HCT116 (cell line): ENCODE data around the gene FLT4. TPM values are rescaled to one million over a fixed set of nuclear protein-coding genes. Genes with fewer than 3 reads are reported as not detected.

Experiments
- ATAC-seq: fragments of 200-7000 bp; cut with Tn5 transposase; 2 replicates; pipeline ENCODE4 v1.9.1; 2020; ENCODE audit warnings: mild to moderate bottlenecking, moderate library complexity
- BruUV-seq: library from RNA; stranded (reverse); fragments of 400-500 nt; replicated peaks from 2 replicates; lab custom pipeline; 2021; lab: Mats Ljungman, UMichigan
- CTCF ChIA-PET: fragments of 300-600 bp; sonication (Branson Sonifier 250); formaldehyde crosslinking; loops from one replicate; lab custom pipeline; 2021; ENCODE audit warnings: antibody characterized with exemption; lab: Charles Lee
- POLR2A ChIA-PET: fragments of 300-600, 350-600 bp; sonication (Branson Sonifier 250); formaldehyde crosslinking; loops from one replicate; lab custom pipeline; 2021; ENCODE audit warnings: antibody characterized with exemption; lab: Charles Lee
- RAD21 ChIA-PET, 2 experiments: fragments of 300-600 bp; sonication (Branson Sonifier 250); formaldehyde crosslinking; loops; one replicate each; lab custom pipeline; 2023; ENCODE audit warnings: low total read pairs in 2 of 2; ENCODE audit not compliant: uncharacterized antibody in 2 of 2, unreplicated experiment in 2 of 2, low non-redundant PET in 1 of 2; lab: Charles Lee
- DNase-seq: peaks from one replicate; pipeline ENCODE4 v3.0.0-alpha.2; 2010; ENCODE audit warnings: low read depth, low spot score
- H2AFZ ChIP-seq: fragments of 200-600 bp; shearing (Covaris generic), sonication (generic); 2 replicates; pipeline ENCODE4 v1.6.1; 2017; ENCODE audit warnings: low read depth, mixed run types, mixed read lengths, antibody characterized with exemption, low read length; ENCODE audit not compliant: poor library complexity, severe bottlenecking
- H3K27ac ChIP-seq: 2 replicates; pipeline ENCODE4 v1.5.1; 2012; ENCODE audit warnings: low read depth, low read length
- H3K27me3 ChIP-seq: fragments of 200-600 bp; sonication (generic); 2 replicates; pipeline ENCODE4 v1.6.1; 2016; ENCODE audit warnings: mixed run types, low read length, mixed read lengths; ENCODE audit not compliant: insufficient read depth
- H3K36me3 ChIP-seq, 2 experiments: fragments of 200-500 bp in 1 of 2; fragments of 200-600 bp in 1 of 2; sonication (Bioruptor generic) in 1 of 2; sonication (generic) in 1 of 2; 2 replicates each; pipeline versions ENCODE4 v1.5.1 to v1.6.1; 2014 to 2016; ENCODE audit warnings: low read length in 2 of 2, inconsistent platforms in 1 of 2, mixed read lengths in 1 of 2, mixed run types in 1 of 2; ENCODE audit not compliant: insufficient read depth in 2 of 2, control insufficient read depth in 1 of 2
- H3K4me1 ChIP-seq, 2 experiments: fragments of 200-600 bp in 1 of 2; sonication (generic) in 1 of 2; 2 replicates each; pipeline versions ENCODE4 v1.5.1 to v1.6.1; 2012 to 2017; ENCODE audit warnings: low read length in 2 of 2, inconsistent platforms in 1 of 2, mild to moderate bottlenecking in 1 of 2, mixed read lengths in 1 of 2, mixed run types in 1 of 2, moderate library complexity in 1 of 2; ENCODE audit not compliant: insufficient read depth in 2 of 2, control insufficient read depth in 1 of 2
- H3K4me2 ChIP-seq: fragments of 200-600 bp; sonication (generic); 2 replicates; pipeline ENCODE4 v1.6.1; 2017; ENCODE audit warnings: mixed run types, low read length, mixed read lengths
- H3K4me3 ChIP-seq, 2 experiments: fragments of 200-600 bp in 1 of 2; sonication (generic) in 1 of 2; replicated peaks in 1 of 2; 2 replicates each; pipeline ENCODE4 v1.5.1; 2011 to 2016; ENCODE audit warnings: low read length in 2 of 2, control low read depth in 1 of 2, low read depth in 1 of 2, mild to moderate bottlenecking in 1 of 2, mixed read lengths in 1 of 2, mixed run types in 1 of 2
- H3K79me2 ChIP-seq: fragments of 200-600 bp; sonication (generic); 2 replicates; pipeline ENCODE4 v1.6.1; 2017; ENCODE audit warnings: mild to moderate bottlenecking, mixed run types, low read length, moderate library complexity, mixed read lengths; ENCODE audit not compliant: insufficient read depth
- H3K9ac ChIP-seq: fragments of 200-600 bp; sonication (generic); 2 replicates; pipeline ENCODE4 v1.6.1; 2016; ENCODE audit warnings: low read length, mixed read lengths
- H3K9me2 ChIP-seq: fragments of 200-600 bp; sonication (generic), shearing (Covaris generic); 2 replicates; pipeline ENCODE4 v1.6.1; 2017; ENCODE audit warnings: mixed run types, mild to moderate bottlenecking, moderate library complexity; ENCODE audit not compliant: insufficient read depth
- H3K9me3 ChIP-seq, 2 experiments: fragments of 200-500 bp in 1 of 2; fragments of 200-600 bp in 1 of 2; sonication (Bioruptor generic) in 1 of 2; sonication (generic) in 1 of 2; 2 replicates each; pipeline ENCODE4 v1.6.1; 2014 to 2017; ENCODE audit warnings: low read length in 2 of 2, mixed read lengths in 2 of 2, inconsistent platforms in 1 of 2, low read depth in 1 of 2, mild to moderate bottlenecking in 1 of 2, mixed run types in 1 of 2, moderate library complexity in 1 of 2; ENCODE audit not compliant: control insufficient read depth in 1 of 2, insufficient read depth in 1 of 2
- H4K20me1 ChIP-seq: fragments of 200-600 bp; sonication (generic), shearing (Covaris generic); 2 replicates; pipeline ENCODE4 v1.6.1; 2017; ENCODE audit warnings: mixed run types, mild to moderate bottlenecking, moderate library complexity; ENCODE audit not compliant: insufficient read depth
- CBX3 ChIP-seq: IDR thresholded peaks from 2 replicates; pipeline ENCODE4 v1.6.1; 2012; ENCODE audit warnings: low read depth
- EGR1 ChIP-seq: IDR thresholded peaks from 2 replicates; pipeline ENCODE4 v1.6.1; 2012; ENCODE audit warnings: low read depth
- ELF1 ChIP-seq: IDR thresholded peaks from 2 replicates; pipeline ENCODE4 v1.6.1; 2012; ENCODE audit warnings: low read depth, borderline replicate concordance
- EZH2 ChIP-seq: fragments of 200-600 bp; sonication (generic); IDR thresholded peaks from 2 replicates; pipeline ENCODE4 v1.6.1; 2017; ENCODE audit warnings: antibody characterized with exemption, mixed run types
- EZH2phosphoT487 ChIP-seq: fragments of 200-600 bp; IDR thresholded peaks from 2 replicates; pipeline ENCODE4 v1.6.1; 2018; ENCODE audit warnings: antibody characterized with exemption, borderline replicate concordance
- JUND ChIP-seq: IDR thresholded peaks from 2 replicates; pipeline ENCODE4 v1.6.1; 2012
- POLR2A ChIP-seq: IDR thresholded peaks from 2 replicates; pipeline ENCODE4 v1.7.0; 2011; ENCODE audit warnings: borderline replicate concordance; ENCODE audit not compliant: insufficient read depth, insufficient read length; ENCODE audit errors: extremely low read depth
- POLR2AphosphoS5 ChIP-seq: IDR thresholded peaks from 2 replicates; pipeline ENCODE4 v1.6.1; 2011; ENCODE audit warnings: mild to moderate bottlenecking, low read depth, low read length, moderate library complexity
- RAD21 ChIP-seq: IDR thresholded peaks from 2 replicates; pipeline ENCODE4 v1.6.1; 2012; ENCODE audit warnings: low read depth, mild to moderate bottlenecking
- SIN3A ChIP-seq: IDR thresholded peaks from 2 replicates; pipeline ENCODE4 v1.6.1; 2012; ENCODE audit warnings: low read depth
- SP1 ChIP-seq: IDR thresholded peaks from 2 replicates; pipeline ENCODE4 v1.6.1; 2012; ENCODE audit warnings: low read depth
- TCF7L2 ChIP-seq: IDR thresholded peaks from 2 replicates; pipeline ENCODE4 v1.7.0; 2011; ENCODE audit warnings: borderline replicate concordance, inconsistent platforms; ENCODE audit not compliant: insufficient read depth, insufficient read length; ENCODE audit errors: extremely low read depth
- ZFX ChIP-seq: fragments of 450-650 bp; IDR thresholded peaks from 2 replicates; pipeline ENCODE4 v1.6.1; 2017
- ZNF274 ChIP-seq: fragments of 200-500 bp; sonication (Bioruptor generic); IDR thresholded peaks from 2 replicates; pipeline ENCODE4 v1.6.1; 2014; ENCODE audit warnings: mild to moderate bottlenecking, low read depth, low read length, inconsistent platforms
- intact Hi-C: fragments of 100-400 bp; cut with micrococcal nuclease; formaldehyde crosslinking; loops from 2 replicates; pipeline ENCODE4 v1.10.0; 2022
- total RNA-seq: library from RNA; stranded (reverse); gene quantifications from one replicate; pipeline ENCODE4 v1.2.1, GENCODE V29; 2021; ENCODE audit not compliant: unreplicated experiment
- TF ChIP-seq, protein P1 (sequence below): IDR thresholded peaks from 2 replicates; pipeline ENCODE4 v1.6.1; 2012
- TF ChIP-seq, protein P2 (sequence below): IDR thresholded peaks from 2 replicates; pipeline ENCODE4 v1.6.1; 2011; ENCODE audit warnings: mild to moderate bottlenecking, low read length, moderate library complexity; ENCODE audit not compliant: insufficient replicate concordance; ENCODE audit errors: extremely low read depth
- TF ChIP-seq, protein P3 (sequence below): IDR thresholded peaks from 2 replicates; pipeline ENCODE4 v1.6.1; 2012; ENCODE audit warnings: low read depth
- TF ChIP-seq, protein P4 (sequence below): IDR thresholded peaks from 2 replicates; pipeline ENCODE4 v1.6.1; 2012
- TF ChIP-seq, protein P5 (sequence below), 3 experiments: fragments of 200-600 bp in 1 of 3; sonication (generic) in 1 of 3; IDR thresholded peaks in 2 of 3; conservative IDR thresholded peaks in 1 of 3; 2 replicates each; pipeline ENCODE4 v1.5.1; 2012 to 2017; ENCODE audit warnings: low read depth in 2 of 3, low read length in 2 of 3, antibody characterized with exemption in 1 of 3, borderline replicate concordance in 1 of 3, control low read depth in 1 of 3, mild to moderate bottlenecking in 1 of 3, mixed read lengths in 1 of 3, mixed run types in 1 of 3, moderate library complexity in 1 of 3; ENCODE audit not compliant: insufficient read depth in 1 of 3

Gene FLT4
- total RNA-seq, 1 experiment from 2014 or later = 0.17 TPM

DNA sequence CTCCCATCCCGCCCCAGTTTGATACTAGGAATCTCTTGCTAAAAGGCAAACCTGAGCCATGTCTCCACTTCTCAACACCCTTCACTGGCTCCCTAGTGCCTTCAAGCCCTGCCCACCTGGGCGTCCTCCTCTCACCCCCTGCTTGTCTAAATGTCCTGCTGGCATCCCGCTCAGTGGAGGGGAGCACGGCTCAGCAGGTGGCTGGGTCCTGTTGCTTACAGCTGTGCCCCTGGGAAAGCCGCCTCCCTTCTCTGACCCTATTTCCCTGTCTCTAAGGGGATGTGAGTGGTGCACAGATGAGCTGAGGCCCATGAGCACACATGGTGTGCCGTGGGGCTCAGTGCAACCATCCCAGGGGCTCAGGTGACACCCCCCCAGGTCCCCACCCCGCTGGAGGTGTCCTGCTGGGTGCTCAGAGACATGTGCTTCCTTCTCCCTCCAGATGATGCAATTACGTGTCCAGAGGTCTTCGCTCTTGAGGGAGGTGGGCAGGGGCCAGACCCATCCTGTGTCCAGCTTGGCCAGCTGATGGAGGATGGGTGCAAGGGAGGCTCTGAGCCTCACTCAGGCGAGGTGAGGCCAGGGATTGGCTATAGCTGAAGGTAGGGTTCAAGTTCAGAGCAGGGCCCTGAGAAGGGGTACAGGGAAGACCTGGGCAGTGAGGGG, 24.1 kb downstream of the FLT4 start:
- Histone ChIP-seq H3K27me3 (no peaks in the 10 kb centered on the region), H3K9ac (no peak overlapping the region), H3K4me2 (no peak overlapping the region), H2AFZ (no peak overlapping the region), H3K4me3 (no peak overlapping the region), H3K36me3 (no peaks in the 10 kb centered on the region), H3K4me1 (no peaks in the 10 kb centered on the region), H3K9me2 (no peaks in the 10 kb centered on the region), H3K79me2 (no peaks in the 10 kb centered on the region), H3K27ac (no peak overlapping the region), H4K20me1 (no peaks in the 10 kb centered on the region), H3K9me3 (no peaks in the 10 kb centered on the region)
- RAD21 ChIA-PET = no interaction called here
- CTCF ChIA-PET = no interaction called here
- TF ChIP-seq, protein P1, sequence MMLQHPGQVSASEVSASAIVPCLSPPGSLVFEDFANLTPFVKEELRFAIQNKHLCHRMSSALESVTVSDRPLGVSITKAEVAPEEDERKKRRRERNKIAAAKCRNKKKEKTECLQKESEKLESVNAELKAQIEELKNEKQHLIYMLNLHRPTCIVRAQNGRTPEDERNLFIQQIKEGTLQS = no peak
- TF ChIP-seq, protein P2, sequence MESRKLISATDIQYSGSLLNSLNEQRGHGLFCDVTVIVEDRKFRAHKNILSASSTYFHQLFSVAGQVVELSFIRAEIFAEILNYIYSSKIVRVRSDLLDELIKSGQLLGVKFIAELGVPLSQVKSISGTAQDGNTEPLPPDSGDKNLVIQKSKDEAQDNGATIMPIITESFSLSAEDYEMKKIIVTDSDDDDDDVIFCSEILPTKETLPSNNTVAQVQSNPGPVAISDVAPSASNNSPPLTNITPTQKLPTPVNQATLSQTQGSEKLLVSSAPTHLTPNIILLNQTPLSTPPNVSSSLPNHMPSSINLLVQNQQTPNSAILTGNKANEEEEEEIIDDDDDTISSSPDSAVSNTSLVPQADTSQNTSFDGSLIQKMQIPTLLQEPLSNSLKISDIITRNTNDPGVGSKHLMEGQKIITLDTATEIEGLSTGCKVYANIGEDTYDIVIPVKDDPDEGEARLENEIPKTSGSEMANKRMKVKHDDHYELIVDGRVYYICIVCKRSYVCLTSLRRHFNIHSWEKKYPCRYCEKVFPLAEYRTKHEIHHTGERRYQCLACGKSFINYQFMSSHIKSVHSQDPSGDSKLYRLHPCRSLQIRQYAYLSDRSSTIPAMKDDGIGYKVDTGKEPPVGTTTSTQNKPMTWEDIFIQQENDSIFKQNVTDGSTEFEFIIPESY = no peak
- no peak for TF ChIP-seq EZH2
- TF ChIP-seq, protein P3, sequence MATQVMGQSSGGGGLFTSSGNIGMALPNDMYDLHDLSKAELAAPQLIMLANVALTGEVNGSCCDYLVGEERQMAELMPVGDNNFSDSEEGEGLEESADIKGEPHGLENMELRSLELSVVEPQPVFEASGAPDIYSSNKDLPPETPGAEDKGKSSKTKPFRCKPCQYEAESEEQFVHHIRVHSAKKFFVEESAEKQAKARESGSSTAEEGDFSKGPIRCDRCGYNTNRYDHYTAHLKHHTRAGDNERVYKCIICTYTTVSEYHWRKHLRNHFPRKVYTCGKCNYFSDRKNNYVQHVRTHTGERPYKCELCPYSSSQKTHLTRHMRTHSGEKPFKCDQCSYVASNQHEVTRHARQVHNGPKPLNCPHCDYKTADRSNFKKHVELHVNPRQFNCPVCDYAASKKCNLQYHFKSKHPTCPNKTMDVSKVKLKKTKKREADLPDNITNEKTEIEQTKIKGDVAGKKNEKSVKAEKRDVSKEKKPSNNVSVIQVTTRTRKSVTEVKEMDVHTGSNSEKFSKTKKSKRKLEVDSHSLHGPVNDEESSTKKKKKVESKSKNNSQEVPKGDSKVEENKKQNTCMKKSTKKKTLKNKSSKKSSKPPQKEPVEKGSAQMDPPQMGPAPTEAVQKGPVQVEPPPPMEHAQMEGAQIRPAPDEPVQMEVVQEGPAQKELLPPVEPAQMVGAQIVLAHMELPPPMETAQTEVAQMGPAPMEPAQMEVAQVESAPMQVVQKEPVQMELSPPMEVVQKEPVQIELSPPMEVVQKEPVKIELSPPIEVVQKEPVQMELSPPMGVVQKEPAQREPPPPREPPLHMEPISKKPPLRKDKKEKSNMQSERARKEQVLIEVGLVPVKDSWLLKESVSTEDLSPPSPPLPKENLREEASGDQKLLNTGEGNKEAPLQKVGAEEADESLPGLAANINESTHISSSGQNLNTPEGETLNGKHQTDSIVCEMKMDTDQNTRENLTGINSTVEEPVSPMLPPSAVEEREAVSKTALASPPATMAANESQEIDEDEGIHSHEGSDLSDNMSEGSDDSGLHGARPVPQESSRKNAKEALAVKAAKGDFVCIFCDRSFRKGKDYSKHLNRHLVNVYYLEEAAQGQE = no peak
- no peak for TF ChIP-seq ELF1
- TF ChIP-seq, protein P4, sequence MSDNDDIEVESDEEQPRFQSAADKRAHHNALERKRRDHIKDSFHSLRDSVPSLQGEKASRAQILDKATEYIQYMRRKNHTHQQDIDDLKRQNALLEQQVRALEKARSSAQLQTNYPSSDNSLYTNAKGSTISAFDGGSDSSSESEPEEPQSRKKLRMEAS = no peak
- no peak for TF ChIP-seq EZH2phosphoT487
- TF ChIP-seq POLR2AphosphoS5 = no peak
- no peak for TF ChIP-seq TCF7L2
- no peak for TF ChIP-seq SP1
- TF ChIP-seq ZFX = no peak
- TF ChIP-seq SIN3A = no peak
- TF ChIP-seq RAD21 = no peak
- TF ChIP-seq, protein P5, sequence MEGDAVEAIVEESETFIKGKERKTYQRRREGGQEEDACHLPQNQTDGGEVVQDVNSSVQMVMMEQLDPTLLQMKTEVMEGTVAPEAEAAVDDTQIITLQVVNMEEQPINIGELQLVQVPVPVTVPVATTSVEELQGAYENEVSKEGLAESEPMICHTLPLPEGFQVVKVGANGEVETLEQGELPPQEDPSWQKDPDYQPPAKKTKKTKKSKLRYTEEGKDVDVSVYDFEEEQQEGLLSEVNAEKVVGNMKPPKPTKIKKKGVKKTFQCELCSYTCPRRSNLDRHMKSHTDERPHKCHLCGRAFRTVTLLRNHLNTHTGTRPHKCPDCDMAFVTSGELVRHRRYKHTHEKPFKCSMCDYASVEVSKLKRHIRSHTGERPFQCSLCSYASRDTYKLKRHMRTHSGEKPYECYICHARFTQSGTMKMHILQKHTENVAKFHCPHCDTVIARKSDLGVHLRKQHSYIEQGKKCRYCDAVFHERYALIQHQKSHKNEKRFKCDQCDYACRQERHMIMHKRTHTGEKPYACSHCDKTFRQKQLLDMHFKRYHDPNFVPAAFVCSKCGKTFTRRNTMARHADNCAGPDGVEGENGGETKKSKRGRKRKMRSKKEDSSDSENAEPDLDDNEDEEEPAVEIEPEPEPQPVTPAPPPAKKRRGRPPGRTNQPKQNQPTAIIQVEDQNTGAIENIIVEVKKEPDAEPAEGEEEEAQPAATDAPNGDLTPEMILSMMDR (IDR thresholded peaks at IDR 0.05 in 2 of 3, conservative IDR thresholded peaks at IDR 0.05 in 1 of 3; ENCODE audit: borderline replicate concordance in 1 of 3, insufficient read depth in 1 of 3, low read depth in 2 of 3, low read length in 2 of 3) = no peak
- TF ChIP-seq CBX3 = no peak
- no peak for TF ChIP-seq ZNF274
- TF ChIP-seq POLR2A = no peak
- no peak for TF ChIP-seq JUND
- TF ChIP-seq EGR1 = no peak
- ATAC-seq = no peak
- DNase-seq = no peak
- BruUV-seq = no TSS peak
- intact Hi-C loops = no loop called here
- POLR2A ChIA-PET = no interaction called here
